Activated T-helper 1 cell treated with anti-CD3 and anti-CD28 coated beads, Interleukin-2, amount 50 U/mL, for 16 hours (primary cell): Measurements from ENCODE around the gene PITHD1.
"Not testable (repeated sequence)": the region's sequence is repeated elsewhere in the genome, so short reads cannot be mapped to it uniquely, and the experiment has no call there.

ENCODE experiments used
- DNase-seq, 2 donors: peaks; one replicate each; pipeline ENCODE4 v3.0.0-alpha.2; 2020; ENCODE audit warnings: low read depth in 1 of 2, low spot score in 1 of 2

Gene PITHD1

DNA sequence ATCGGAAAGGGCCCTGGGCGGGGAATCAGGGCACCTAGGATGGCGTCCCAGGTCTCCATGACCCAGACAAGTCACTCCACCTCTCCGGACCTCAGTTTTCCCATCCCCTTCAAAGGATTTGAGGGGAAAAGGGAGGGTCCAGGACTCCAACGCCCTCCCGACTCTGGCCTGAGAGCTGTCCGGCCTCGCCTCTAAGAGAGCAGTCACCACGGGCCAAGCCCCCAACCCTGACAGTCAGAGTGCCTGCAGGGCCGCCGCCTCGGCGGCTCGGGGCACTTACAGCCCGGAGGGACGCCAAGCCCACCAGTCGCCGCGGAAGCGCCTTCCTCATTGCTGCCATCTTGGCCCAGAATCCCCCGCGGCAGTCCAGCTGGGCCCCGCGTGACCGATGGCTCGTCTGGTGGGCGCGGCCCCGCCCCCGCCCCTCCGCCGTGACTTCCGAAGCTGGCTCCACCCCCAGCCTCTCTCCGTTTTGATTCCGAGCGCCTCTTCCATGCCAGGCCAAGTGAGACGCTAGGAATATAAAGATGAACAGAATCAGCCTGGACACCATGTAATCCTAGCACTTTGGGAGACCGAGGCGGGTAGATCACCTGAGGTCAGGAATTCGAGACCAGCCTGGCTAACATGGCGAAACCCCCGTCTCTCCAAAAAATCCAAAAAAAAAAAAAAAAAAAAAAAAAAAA lies 47.0 kb downstream of the PITHD1 start, which contains the start of gene HMGCL:
Gene HMGCL (minus strand): TSS at position 354 of the 686 bp plus-strand sequence. CDS start 14 bp downstream, at position 340.
- peak; percentile 72 to 83 for DNase-seq

DNA sequence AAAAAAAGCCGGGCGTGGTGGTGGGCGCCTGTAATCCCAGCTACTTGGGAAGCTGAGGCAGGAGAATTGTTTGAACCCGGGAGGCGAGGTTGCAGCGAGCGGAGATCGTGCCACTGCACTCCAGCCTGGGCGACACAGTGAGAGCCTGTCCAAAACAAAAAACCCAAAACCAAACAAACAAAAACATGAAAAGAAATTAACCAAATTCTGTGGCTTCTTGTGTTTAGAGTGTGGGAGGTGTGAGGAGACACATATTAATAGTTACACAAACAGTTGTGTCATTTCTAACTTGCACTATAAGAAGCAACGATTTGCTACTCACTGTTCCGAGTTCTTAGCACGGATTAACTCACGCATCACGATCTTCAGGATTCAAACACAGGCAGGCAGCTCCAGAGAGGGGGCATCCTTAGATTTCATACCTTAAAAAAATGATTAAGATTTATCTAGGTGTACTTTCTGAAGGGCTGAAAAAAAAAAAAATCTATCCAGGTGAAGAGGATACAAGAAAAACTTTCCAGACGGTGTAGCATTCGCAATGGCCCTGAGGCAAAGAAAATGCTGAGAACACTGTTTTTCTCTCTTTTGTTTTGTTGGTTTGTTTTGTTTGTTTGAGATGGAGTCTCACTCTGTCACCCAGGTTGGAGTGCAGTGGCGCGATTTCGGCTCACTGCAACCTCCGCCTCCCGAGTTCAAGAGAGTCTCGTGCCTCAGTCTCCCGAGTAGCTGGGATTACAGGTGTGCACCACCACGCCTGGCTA lies 47.7 kb downstream of the PITHD1 start:
- no peak for DNase-seq

DNA sequence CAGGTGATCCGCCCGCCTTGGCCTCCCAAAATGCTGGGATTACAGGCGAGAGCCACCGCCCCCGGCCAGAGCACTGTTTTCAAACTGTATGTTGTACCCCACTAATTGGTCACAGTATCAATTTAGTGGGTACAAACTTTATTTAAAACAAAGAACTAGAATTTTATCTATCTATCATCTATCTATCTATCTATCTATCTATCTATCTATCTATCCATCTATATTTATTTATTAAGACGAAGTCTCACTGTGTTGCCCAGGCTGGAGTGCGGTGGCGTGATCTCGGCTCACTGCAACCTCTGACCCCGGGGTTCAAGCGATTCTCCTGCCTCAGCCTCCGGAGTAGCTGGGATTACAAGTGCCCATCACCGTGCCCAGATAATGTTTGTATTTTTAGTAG lies 48.4 kb downstream of the PITHD1 start:
- DNase-seq = not testable (repeated sequence)

DNA sequence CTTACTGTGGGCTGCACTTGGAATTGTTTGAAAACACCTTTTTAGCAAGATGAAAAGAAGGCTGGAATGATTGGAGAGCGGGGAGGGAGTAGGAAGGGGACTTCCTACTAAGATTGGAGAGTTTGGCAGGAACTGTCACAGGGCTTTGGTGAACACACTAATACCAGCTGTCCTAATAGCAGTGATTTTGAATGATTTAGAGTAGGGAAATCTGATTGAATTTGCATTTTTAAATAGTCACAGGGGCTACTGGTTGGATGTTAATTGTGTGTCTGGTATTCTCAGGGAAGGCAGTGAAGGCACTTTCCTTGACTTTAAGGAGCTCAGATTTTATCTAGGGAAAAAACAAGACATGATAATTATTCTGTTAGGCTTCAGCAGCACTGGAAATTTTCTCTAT lies 49.5 kb downstream of the PITHD1 start:
- DNase-seq = no peak

DNA sequence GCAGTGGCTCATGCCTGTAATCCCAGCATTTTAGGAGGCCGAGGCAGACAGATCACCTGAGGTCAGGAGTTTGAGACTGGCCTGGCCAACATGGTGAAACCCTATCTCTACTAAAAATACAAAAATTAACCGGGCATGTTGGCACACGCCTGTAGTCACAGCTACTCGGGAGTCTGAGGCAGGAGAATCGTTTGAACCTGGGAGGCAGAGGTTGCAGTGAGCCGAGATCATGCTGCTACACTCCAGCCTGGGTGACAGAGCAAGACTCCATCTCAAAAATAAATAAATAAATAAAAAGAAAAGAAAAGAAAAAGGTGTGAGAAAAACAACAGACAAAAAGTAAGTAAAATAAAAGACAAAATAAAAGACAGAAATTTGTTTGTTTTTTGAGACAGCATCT lies 55.9 kb downstream of the PITHD1 start:
- not testable (repeated sequence) for DNase-seq

DNA sequence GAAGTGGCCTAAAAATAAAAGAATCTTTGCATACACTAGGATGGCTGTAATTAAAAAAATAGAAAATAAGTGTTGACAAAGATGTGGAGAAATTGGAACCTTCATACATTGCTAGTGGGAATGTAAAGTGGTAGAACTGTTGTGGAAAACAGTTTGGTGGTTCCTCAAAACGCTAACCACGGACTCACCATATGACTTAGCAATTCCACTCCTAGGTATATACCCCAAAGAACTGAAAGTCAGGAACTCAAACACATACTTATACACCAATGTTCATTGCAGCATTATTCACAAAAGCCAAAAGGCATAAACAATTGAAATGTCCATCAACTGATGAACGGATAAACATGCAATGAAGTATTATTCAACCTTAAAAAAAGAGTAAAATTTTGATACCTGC lies 57.8 kb downstream of the PITHD1 start:
- no peak for DNase-seq
